Stimulated activated naive B cell treated with anti-CD40 and anti-IgM and Interleukin-4, amounts not matched to agents 10 μg/mL and 1 μg/mL and 100 μg/mL, for 72 hours (primary cell): ENCODE data around the gene TENT4A.
A peak's percentile ranks its signal among the peaks of the same experiment; 100 is the strongest.

ENCODE experiments used
- ATAC-seq, 2 donors: fragments of 150-1000 bp; cut with Tn5 transposase; replicated peaks; 2 replicates each; pipeline ENCODE4 v1.10.0; 2021; ENCODE audit warnings: moderate library complexity in 1 of 2
- DNase-seq: peaks from one replicate; pipeline ENCODE4 v3.0.0; 2021
- H3K27ac Mint-ChIP-seq: one replicate; pipeline ENCODE4 v1.8.0; 2022; ENCODE audit warnings: mild to moderate bottlenecking, mixed read lengths
- H3K27me3 Mint-ChIP-seq, 2 donors: one replicate each; pipeline ENCODE4 v1.8.0; 2022; ENCODE audit warnings: mixed read lengths in 2 of 2
- H3K36me3 Mint-ChIP-seq, 2 donors: one replicate each; pipeline ENCODE4 v1.8.0; 2022; ENCODE audit warnings: mixed read lengths in 2 of 2, mild to moderate bottlenecking in 1 of 2
- H3K4me1 Mint-ChIP-seq, 2 donors: one replicate each; pipeline ENCODE4 v1.8.0; 2022; ENCODE audit warnings: mixed read lengths in 2 of 2, mild to moderate bottlenecking in 1 of 2
- H3K4me3 Mint-ChIP-seq, 2 donors: one replicate each; pipeline ENCODE4 v1.8.0; 2022; ENCODE audit warnings: mild to moderate bottlenecking in 2 of 2, mixed read lengths in 2 of 2, moderate library complexity in 1 of 2
- H3K9me3 Mint-ChIP-seq, 2 donors: one replicate each; pipeline ENCODE4 v1.8.0; 2022; ENCODE audit warnings: mixed read lengths in 2 of 2, mild to moderate bottlenecking in 1 of 2

The TENT4A gene

DNA sequence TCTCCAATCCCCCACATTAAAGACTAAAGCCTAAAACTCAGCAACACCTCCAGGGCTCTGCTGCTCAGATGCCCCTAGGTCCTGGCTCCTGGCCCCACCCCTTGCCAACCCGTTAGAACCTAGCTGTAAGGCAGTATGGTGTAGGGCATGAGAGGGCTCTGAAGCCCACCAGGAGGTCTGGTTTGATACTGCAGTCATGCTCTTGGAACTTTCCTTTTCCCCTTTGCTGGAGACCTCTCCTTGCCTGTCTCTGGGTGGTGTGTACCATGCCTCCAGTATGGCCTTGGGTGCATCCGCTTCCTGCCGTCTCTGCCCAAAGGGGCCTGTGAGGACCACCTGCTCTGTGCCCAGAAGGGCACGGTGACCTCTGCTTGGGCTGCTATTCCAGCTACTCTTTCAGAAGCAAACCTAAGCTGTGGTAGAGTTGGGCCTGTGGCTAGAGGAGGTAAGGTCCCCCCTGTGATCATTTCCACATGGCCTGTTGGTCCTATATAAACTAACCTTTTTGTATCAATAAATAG is 3.5 kb downstream of the TENT4A start:
- H3K36me3 Mint-ChIP-seq, result peaks cover 38 to 44% of the 10 kb centered on the region in 2 donors
- H3K4me1 Mint-ChIP-seq, result peaks cover 50 to 65% of the 10 kb centered on the region in 2 donors
- ATAC-seq (no peak), DNase-seq (no peak)
- H3K27ac Mint-ChIP-seq, result peak overlapping the region; percentile 89
- H3K27me3 Mint-ChIP-seq, result no peaks in the 10 kb centered on the region
- H3K4me3 Mint-ChIP-seq, result peak overlapping the region; percentile 73 to 81
- H3K9me3 Mint-ChIP-seq, result no peaks in the 10 kb centered on the region

DNA sequence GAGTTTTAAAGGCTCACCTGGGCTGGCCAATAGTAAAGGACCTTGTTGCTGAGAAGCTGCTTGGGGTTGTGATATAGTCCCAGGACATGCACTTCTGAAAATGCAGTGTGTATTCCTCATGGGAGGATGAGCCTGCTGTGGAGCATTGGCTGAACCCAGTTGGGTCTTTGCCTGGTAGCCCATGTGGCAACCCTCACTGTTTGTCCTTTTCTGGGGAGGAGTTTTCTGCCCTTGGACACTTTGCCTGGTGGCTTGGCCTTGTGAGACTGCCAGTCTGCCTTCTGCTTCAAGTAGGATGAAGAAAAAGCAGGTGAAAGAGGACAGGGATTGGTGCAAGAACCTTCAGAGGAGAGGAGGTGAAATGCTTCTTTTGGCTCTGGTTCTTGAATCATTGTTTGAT is 4.0 kb downstream of the TENT4A start:
- H3K36me3 Mint-ChIP-seq, result peaks cover 38 to 44% of the 10 kb centered on the region in 2 donors
- no peaks in the 10 kb centered on the region for H3K27me3 Mint-ChIP-seq
- H3K4me1 Mint-ChIP-seq, result peaks cover 50 to 64% of the 10 kb centered on the region in 2 donors

DNA sequence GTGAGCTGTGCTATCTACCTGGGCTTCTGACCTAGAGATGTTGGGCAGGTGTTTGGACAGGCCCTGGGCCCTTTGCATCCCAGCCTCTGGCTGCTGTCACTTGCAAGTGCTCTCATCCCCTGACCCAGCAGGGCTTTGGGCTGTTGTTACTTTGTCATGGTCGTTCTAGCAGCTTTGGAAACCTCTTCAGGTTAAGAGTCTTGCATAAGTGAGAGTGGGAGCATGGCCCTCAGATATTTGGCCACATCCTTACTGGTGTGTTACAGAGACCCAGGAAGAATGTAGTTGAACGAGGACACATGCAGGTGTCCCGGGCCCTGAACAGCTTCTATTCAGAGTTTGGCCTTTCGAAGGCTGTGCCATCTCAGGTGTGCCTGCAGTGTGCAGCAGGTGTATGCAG is 4.5 kb downstream of the TENT4A start:
- no peak for DNase-seq
- H3K9me3 Mint-ChIP-seq, result no peaks in the 10 kb centered on the region
- ATAC-seq, result no peak
- H3K4me1 Mint-ChIP-seq, result peaks cover 52 to 68% of the 10 kb centered on the region in 2 donors
- peaks cover 38 to 44% of the 10 kb centered on the region in 2 donors for H3K36me3 Mint-ChIP-seq
- no peaks in the 10 kb centered on the region for H3K27me3 Mint-ChIP-seq
- peak overlapping the region in 1 of 2 donors; percentile 73 for H3K4me3 Mint-ChIP-seq
- H3K27ac Mint-ChIP-seq, result no peak overlapping the region

More for the DNA sequence above, 4.0 kb downstream of the TENT4A start:
- ATAC-seq (no peak), DNase-seq (no peak)
- Mint-ChIP-seq H3K27ac (no peak overlapping the region), H3K4me3 (peak overlapping the region in 1 of 2 donors; percentile 73), H3K9me3 (no peaks in the 10 kb centered on the region)

DNA sequence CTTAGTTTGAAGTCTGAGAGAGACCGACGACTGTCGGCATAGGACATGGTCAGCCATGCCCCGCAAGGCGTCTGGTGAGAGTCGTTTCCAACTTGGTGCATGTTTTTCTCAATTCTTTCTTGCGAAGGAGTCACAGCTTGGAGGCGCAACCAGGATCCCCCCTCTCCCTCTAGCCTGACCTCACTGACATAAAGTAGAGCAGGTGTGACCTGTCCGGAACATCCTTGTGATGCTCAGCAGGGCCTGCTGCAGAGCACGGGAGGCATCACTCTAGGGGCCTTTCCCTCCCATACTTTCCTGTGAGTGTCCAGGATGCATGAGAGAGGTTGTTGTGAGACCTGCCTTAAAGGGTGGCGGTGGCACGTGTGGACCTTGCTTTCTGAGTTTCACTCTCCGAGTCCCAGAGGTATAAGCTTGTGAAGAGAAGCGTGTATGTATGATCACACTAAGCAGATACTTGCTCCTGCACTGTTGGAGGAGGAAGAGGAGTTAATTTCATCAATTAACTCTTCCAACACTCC is 5.0 kb downstream of the TENT4A start:
- no peak for DNase-seq
- ATAC-seq, result no peak
- H3K27me3 Mint-ChIP-seq, result no peaks in the 10 kb centered on the region
- H3K4me1 Mint-ChIP-seq, result peaks cover 55 to 71% of the 10 kb centered on the region in 2 donors
- H3K9me3 Mint-ChIP-seq, result no peaks in the 10 kb centered on the region
- H3K4me3 Mint-ChIP-seq, result peak overlapping the region; percentile 46 to 73
- peaks cover 39 to 45% of the 10 kb centered on the region in 2 donors for H3K36me3 Mint-ChIP-seq
- H3K27ac Mint-ChIP-seq, result peak overlapping the region; percentile 22

DNA sequence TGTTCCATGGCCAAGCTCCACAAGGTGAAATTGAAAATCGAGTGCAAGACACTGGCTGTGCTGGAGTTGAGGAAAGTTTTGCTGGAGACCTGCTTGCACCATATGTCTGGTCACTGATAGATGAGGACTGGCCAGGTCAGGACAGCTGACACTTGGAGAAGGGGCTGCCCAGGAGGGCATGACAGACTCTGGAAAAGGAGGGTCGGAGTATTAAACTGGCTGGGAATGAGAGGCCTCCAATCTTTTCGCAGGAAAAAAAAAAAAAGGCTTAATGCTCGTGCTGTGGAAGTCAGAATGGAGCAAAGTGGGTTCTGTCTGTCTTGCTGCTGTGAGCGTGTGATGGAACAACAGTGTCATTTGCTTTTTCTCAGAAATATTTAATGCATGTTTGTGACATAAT is 5.5 kb downstream of the TENT4A start:
- ATAC-seq, result no peak
- H3K27me3 Mint-ChIP-seq, result no peaks in the 10 kb centered on the region
- peak overlapping the region in 1 of 2 donors; percentile 3 for H3K4me3 Mint-ChIP-seq
- no peak overlapping the region for H3K27ac Mint-ChIP-seq
- peaks cover 44 to 50% of the 10 kb centered on the region in 2 donors for H3K36me3 Mint-ChIP-seq
- no peaks in the 10 kb centered on the region for H3K9me3 Mint-ChIP-seq
- peaks cover 59 to 76% of the 10 kb centered on the region in 2 donors for H3K4me1 Mint-ChIP-seq
- DNase-seq, result no peak

DNA sequence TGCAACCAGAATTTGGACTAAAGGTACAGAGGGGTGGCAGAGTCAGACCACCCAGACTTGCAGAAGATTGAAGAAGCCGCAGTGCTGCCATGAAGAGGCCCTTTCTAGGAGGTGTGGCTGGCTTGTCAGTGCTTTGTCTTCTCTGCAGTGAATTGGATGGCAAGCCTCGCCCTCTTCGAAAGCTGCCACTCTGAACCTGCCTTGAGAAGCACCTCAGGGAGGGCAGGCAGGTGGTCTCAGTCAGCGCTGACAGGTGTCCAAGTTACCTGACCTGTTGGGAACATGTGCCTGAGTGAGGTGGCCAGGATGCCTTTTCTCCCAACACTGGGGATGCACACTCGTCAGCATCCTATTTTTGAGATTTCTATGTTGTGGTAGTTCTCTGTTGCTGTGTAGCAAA is 6.2 kb downstream of the TENT4A start:
- peaks cover 65 to 83% of the 10 kb centered on the region in 2 donors for H3K4me1 Mint-ChIP-seq
- no peaks in the 10 kb centered on the region for H3K9me3 Mint-ChIP-seq
- H3K27me3 Mint-ChIP-seq, result no peaks in the 10 kb centered on the region
- DNase-seq (no peak), ATAC-seq (no peak)
- H3K4me3 Mint-ChIP-seq, result peak overlapping the region in 1 of 2 donors; percentile 25
- H3K27ac Mint-ChIP-seq, result no peak overlapping the region
- H3K36me3 Mint-ChIP-seq, result peaks cover 51 to 57% of the 10 kb centered on the region in 2 donors

DNA sequence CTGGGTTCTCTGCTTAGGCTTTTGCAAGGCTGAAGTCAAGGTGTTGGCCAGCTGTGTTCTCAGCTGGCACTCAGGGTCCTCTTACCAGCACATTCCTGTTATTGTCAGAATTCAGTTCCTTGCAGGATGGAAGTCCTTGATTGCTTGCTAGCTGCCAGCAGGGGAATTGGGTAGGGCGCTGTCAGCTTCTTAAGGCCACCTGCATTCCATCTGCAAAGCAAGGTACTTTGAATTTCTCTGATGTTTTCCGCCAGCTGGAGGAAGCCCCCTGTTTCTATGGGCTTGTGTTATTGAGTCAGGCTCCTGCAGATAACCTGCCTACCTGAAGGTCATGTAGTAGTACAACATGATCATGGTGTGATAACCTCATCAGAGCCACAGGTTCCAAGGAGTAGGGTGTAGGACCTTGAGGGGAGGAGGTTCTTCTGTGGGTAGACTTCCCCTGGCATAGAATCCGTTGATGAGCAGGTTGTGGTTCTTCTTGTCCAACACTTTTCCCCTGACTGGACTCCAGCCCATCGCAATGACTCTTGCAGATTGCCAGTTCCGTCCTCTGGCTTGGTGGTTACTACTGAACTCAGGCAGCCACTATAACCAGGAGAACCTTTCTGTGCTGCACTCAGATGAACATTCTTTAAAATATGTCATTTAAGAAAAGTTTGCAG is 6.8 kb downstream of the TENT4A start:
- Mint-ChIP-seq H3K36me3 (peaks cover 55 to 61% of the 10 kb centered on the region in 2 donors), H3K4me3 (peak overlapping the region in 1 of 2 donors; percentile 19), H3K9me3 (no peaks in the 10 kb centered on the region), H3K27me3 (no peaks in the 10 kb centered on the region), H3K4me1 (peaks cover 69 to 89% of the 10 kb centered on the region in 2 donors), H3K27ac (peak overlapping the region; percentile 31)
- DNase-seq (no peak), ATAC-seq (no peak)

DNA sequence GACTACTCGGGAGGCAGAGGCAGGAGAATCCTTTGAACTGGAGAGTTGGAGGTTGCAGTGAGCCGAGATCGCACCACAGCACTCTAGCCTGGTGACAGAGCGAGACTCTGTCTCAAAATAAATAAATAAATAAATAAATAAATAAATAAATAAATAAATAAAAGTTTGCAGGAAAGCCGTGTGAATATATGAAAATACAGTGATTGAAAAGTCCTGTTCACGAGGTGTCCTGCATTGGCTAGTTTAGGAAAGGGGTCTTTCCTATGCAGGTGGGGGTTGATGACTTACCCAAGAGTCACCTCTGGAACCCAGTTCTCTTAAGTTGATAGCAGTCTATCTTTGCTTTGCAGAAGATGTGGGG is 7.3 kb downstream of the TENT4A start:
- Mint-ChIP-seq H3K4me3 (peak overlapping the region in 1 of 2 donors; percentile 19), H3K27ac (no peak overlapping the region), H3K36me3 (peaks cover 51 to 64% of the 10 kb centered on the region in 2 donors), H3K9me3 (no peaks in the 10 kb centered on the region), H3K27me3 (no peaks in the 10 kb centered on the region), H3K4me1 (peaks cover 72 to 94% of the 10 kb centered on the region in 2 donors)
- ATAC-seq, result no peak
- no peak for DNase-seq

DNA sequence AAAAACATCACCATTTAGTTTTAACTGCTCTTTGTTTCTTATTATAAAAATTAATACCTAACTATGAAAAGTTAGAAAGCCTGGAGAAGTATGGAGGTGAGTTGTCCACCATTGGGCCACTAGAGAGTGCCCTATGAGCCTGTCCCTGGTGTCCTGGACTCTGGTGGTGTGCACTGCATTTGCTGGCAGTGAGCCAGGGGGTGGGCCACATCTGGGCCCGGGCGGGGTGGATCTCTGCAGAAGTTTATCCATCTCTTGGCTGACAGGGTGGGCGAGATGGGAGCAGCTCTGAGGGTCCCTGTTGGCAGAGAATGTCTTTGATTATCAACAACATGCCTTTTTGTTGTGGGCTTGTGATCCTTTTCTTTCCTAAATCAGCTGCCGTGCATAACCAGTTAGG is 8.2 kb downstream of the TENT4A start:
- ATAC-seq, result peak in 1 of 2 donors; percentile 37
- H3K27ac Mint-ChIP-seq, result peak overlapping the region; percentile 88
- H3K9me3 Mint-ChIP-seq, result no peaks in the 10 kb centered on the region
- H3K27me3 Mint-ChIP-seq, result no peaks in the 10 kb centered on the region
- peak overlapping the region; percentile 69 to 70 for H3K4me3 Mint-ChIP-seq
- peaks cover 43 to 62% of the 10 kb centered on the region in 2 donors for H3K36me3 Mint-ChIP-seq
- no peak for DNase-seq
- peaks cover 72 to 92% of the 10 kb centered on the region in 2 donors for H3K4me1 Mint-ChIP-seq

DNA sequence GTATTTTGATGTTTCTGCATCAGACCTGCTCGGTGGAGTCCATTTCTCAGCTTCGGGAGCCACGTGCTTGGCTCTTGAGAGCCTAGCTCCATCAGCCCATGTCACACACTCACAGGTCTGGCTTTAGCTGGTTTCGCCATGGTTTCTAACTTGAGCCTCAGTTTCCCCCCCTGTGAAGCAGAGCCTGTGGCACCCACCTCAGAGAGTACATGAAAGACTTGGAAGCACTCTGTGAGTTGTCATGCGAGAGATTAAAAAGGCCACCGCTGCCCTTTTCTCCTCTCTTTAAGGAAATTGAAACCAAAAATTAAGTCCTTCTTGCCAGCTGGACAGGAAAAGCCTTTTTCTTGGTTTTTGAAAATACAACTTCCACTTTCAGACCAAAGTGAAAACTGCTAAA is 8.8 kb downstream of the TENT4A start:
- Mint-ChIP-seq H3K27me3 (no peaks in the 10 kb centered on the region), H3K4me1 (peaks cover 72 to 92% of the 10 kb centered on the region in 2 donors), H3K4me3 (peak overlapping the region; percentile 69 to 75), H3K9me3 (no peaks in the 10 kb centered on the region), H3K36me3 (peaks cover 40 to 62% of the 10 kb centered on the region in 2 donors), H3K27ac (peak overlapping the region; percentile 88)
- ATAC-seq, result peak; percentile 57 to 82
- DNase-seq, result no peak

DNA sequence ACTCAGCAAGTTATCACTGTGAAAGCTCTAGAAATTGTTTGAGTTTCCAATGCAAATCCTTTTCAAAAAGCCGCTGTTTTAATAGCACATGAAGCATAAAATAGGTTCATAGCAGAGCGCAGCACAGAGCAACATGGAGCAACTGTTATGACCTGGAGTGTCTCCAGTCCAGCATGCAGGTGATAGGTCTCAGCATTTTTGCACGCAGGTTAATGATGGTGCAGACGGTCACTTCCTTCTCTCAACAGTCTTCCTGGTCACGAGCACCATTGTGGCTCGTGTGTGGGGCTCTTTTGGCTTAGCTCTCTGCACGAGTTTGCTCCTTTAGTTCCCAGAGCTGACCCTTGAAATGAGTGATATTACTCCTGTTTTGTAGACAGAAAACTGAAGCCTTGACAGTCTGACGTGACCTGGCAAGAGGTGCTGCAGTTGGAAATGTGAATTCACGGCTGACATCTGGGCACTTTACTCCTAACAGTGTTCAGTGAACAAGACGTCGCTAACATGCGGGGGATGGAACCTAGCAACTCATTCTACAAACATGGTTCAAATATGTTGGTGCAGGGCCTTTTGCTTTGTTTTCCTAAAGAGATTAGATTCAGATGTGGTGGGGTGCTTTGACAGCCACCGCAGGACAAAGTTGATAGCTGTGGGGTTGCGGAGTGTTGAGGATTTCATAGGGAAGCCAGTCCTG is 10.0 kb downstream of the TENT4A start:
- ATAC-seq (no peak), DNase-seq (no peak)
- peak overlapping the region in 1 of 2 donors; percentile 39 for H3K4me3 Mint-ChIP-seq
- H3K27me3 Mint-ChIP-seq, result no peaks in the 10 kb centered on the region
- peaks cover 75 to 92% of the 10 kb centered on the region in 2 donors for H3K4me1 Mint-ChIP-seq
- peaks cover 40 to 65% of the 10 kb centered on the region in 2 donors for H3K36me3 Mint-ChIP-seq
- H3K27ac Mint-ChIP-seq, result peak overlapping the region; percentile 72
- H3K9me3 Mint-ChIP-seq, result no peaks in the 10 kb centered on the region

DNA sequence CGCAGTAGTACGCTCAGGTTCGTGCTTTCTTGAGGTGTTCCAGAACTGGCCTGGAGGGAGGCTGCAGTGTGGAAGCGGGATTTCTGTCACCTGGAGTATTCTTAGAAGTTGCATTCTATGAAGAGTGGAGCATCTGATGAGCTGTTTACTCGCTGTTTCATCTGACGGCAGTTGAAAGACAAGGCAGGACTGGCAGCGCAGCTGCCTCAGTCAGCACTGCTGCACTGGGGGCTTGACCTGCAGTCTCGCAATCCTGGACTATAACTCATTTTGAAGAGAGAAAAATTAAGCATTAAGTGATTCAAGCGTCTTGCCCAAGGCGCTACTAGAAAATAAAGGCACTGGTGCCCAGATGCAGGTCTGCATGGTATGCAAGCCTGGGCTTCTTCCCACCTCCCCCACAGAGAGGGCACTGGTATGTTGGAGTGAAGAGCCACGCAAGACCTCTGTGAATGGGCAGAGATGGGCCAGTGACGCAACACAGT is 10.6 kb downstream of the TENT4A start:
- Mint-ChIP-seq H3K4me1 (peaks cover 70 to 89% of the 10 kb centered on the region in 2 donors), H3K4me3 (no peak overlapping the region), H3K36me3 (peaks cover 35 to 60% of the 10 kb centered on the region in 2 donors), H3K27me3 (no peaks in the 10 kb centered on the region), H3K9me3 (no peaks in the 10 kb centered on the region), H3K27ac (peak overlapping the region; percentile 72)
- no peak for ATAC-seq
- DNase-seq, result no peak

DNA sequence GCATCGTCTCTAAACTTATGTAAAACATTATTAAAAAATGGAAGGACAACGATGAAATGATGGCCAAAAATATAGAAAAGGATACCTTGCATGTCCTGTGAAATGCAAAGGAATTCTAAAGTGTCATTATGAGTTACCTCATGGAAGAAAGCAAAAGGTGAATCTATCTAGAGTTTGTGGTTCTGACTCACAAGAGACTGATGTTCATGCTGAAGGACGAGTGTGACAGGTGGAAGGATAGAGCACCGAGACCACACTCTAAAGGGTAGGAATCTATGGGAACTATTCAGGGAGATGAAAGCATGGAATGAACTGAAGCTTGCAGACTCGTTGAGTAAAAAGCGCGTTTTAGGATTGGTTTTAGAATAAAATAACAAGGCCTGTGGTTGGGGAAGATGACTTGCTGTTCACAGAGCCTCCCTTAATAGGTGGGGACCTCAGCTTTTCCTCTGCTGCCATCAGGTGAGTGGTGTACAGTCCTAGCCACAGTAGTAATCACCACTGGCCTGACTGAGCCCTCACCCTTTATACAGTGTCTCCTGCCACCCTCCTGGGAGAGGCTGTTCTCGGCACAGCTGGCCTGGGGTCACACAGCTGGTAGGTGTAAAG is 11.2 kb downstream of the TENT4A start:
- Mint-ChIP-seq H3K27ac (peak overlapping the region; percentile 52), H3K36me3 (peaks cover 31 to 57% of the 10 kb centered on the region in 2 donors), H3K4me1 (peaks cover 72 to 88% of the 10 kb centered on the region in 2 donors), H3K9me3 (no peaks in the 10 kb centered on the region), H3K4me3 (no peak overlapping the region), H3K27me3 (no peaks in the 10 kb centered on the region)
- ATAC-seq (no peak), DNase-seq (no peak)

DNA sequence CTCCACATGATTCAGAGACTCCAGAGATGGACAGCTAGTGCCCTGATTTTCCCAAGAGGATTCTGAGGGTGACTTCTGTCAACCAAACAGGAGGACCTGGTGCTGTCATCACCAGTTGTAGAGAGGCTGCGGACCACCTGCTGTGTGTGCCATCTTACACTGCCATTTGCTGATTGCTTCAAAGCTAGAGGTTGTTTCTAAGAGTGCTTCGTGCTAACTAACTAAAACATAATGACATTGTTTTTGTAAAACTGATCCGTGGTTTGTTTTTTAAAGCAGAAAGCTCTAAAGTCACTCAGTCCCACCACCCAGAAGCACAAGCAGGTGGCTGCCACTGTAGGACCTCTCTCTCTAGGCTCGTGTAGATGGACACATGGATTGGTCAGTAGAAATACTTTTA is 12.2 kb downstream of the TENT4A start:
- no peak for ATAC-seq
- no peaks in the 10 kb centered on the region for H3K9me3 Mint-ChIP-seq
- H3K27me3 Mint-ChIP-seq, result no peaks in the 10 kb centered on the region
- peaks cover 68 to 88% of the 10 kb centered on the region in 2 donors for H3K4me1 Mint-ChIP-seq
- H3K27ac Mint-ChIP-seq, result peak overlapping the region; percentile 37
- DNase-seq, result no peak
- H3K36me3 Mint-ChIP-seq, result peaks cover 28 to 55% of the 10 kb centered on the region in 2 donors
- H3K4me3 Mint-ChIP-seq, result no peak overlapping the region
